GM13976 (cell line): ENCODE measurements around the gene TRPM7.
"Not testable (repeated sequence)": the region's sequence is repeated elsewhere in the genome, so short reads cannot be mapped to it uniquely, and the experiment has no call there.

ENCODE experiments used
- DNase-seq: peaks from one replicate; pipeline ENCODE4 v3.0.0; 2012; ENCODE audit warnings: low spot score
- CTCF ChIP-seq: IDR thresholded peaks from 2 replicates; pipeline ENCODE4 v1.5.1; 2012; ENCODE audit warnings: borderline replicate concordance, mild to moderate bottlenecking; ENCODE audit not compliant: insufficient read depth; ENCODE audit errors: extremely low read depth, missing control alignments, control extremely low read depth
- in situ Hi-C: fragments of 300-500 bp; cut with MboI; formaldehyde crosslinking; loops from one replicate; pipeline ENCODE4 v1.12.0; 2022; ENCODE audit warnings: low sequenced_read_pairs, mixed read lengths, inconsistent platforms; ENCODE audit not compliant: unreplicated experiment

The TRPM7 gene

DNA sequence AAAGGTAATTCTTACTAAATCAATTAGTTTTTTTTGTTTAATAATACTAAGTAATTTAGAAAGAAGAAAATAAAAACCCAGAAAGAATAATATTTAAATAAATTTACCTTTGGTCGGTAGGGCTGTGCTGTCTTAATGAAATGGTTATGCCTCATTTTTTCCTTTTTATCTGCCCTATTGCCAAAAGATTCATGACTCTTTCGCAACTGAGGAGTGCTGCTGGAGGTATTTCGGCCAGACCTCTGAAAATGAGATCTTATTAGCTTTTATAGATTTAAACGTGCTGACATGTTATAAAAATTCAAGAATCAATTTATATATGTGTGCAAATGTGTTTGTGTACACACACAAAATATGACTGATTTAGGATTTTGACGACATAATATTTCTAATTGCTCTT, 73.0 kb downstream of the TRPM7 start:
- no peak for TF ChIP-seq CTCF
- no peak for DNase-seq
- in situ Hi-C loops = no loop called here

DNA sequence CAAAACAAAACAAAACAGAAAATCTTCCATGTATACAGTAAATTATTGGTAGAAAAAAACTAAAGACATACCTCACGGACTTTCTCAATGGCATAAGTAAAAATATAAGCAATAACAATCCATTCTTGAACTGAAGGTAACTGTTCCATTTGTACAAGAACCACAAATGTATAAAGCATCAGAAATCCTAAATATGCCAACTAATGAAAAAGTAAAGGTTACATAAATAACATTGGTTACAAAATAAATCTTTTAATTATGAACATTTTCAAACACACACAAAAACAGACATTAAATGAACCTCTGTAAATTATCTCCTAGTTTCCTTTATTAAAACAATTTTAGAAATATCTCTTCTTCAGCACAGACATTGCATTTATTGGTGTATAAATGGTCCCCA, 79.5 kb downstream of the TRPM7 start:
- no peak for DNase-seq
- no peak for TF ChIP-seq CTCF
- in situ Hi-C loops = no loop called here

GRCh38 chr15:50605462-50605861, 81.1 kb downstream of the TRPM7 start:
- in situ Hi-C loops = no loop called here
- DNase-seq = no peak
- TF ChIP-seq CTCF = no peak

GRCh38 chr15:50602028-50602427, 84.6 kb downstream of the TRPM7 start:
- DNase-seq, in situ Hi-C loops: not testable (repeated sequence)

- no peak for DNase-seq
- in situ Hi-C loops = no loop called here
- TF ChIP-seq CTCF = no peak
These were observed 92.3 kb downstream of the TRPM7 start for GRCh38 chr15:50594311-50594710.

DNA sequence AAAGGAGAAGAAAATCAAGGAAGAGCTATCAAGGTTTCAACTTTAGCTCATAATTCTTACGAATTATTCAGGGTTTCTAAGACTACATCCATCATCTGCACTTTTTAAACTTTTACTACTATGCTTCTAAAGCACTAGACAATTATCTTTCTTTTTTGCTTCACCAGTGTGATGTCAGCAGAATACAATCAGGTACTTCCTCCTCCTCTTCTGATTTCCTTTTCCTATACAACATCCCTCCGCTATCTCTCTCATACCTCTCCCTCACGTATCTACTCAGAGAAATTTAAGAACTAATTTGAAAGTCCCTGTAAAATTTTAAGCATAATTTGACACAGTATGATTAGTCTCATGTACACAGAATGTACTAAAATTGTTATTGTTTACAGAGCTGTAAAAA, 92.8 kb downstream of the TRPM7 start:
- no peak for TF ChIP-seq CTCF
- in situ Hi-C loops = no loop called here

GRCh38 chr15:50590288-50590687, 96.3 kb downstream of the TRPM7 start:
- no peak for DNase-seq
- in situ Hi-C loops = no loop called here
- no peak for TF ChIP-seq CTCF

More for the DNA sequence above, 92.8 kb downstream of the TRPM7 start:
- no peak for DNase-seq
